ENCODE results near the gene USP28.

USP28 gene

DNA sequence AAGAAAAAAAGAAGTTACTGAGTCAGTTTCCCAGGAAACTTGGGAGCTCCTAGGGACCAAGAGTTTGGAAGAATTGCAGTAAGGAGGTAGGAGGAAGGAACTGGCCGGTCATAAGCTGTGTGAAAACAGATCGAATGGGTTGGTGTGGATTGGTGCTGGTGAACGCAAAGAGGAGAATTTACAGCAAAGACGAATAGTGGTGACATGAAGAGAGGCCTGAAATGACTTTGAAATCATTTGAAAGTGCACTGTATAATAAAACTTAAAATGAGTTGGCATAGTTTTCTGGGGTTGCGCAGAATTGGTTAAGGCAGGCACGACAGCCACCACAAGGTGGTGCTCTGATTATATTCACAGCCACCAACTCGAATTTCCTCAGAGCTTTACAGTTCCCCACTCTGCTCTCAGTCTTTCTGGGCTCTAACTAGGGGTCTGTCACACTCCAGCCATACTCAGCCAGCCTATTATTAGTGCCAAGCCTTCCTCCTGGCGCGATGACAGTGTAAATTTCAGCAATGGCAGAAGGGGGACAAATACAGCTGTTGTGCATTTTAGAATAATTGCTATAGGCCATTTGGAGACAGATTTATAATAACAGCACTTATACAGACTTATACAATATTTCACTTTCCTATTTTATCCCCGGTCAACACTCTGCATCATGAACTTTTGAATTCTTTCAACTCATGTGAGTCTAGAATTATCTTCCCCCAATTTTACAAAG lies 20.9 kb upstream of the USP28 start (continued):
- TF ChIP-seq, protein P1, sequence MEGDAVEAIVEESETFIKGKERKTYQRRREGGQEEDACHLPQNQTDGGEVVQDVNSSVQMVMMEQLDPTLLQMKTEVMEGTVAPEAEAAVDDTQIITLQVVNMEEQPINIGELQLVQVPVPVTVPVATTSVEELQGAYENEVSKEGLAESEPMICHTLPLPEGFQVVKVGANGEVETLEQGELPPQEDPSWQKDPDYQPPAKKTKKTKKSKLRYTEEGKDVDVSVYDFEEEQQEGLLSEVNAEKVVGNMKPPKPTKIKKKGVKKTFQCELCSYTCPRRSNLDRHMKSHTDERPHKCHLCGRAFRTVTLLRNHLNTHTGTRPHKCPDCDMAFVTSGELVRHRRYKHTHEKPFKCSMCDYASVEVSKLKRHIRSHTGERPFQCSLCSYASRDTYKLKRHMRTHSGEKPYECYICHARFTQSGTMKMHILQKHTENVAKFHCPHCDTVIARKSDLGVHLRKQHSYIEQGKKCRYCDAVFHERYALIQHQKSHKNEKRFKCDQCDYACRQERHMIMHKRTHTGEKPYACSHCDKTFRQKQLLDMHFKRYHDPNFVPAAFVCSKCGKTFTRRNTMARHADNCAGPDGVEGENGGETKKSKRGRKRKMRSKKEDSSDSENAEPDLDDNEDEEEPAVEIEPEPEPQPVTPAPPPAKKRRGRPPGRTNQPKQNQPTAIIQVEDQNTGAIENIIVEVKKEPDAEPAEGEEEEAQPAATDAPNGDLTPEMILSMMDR (tag by site-specific recombination; IDR thresholded peaks at IDR 0.05), result peak; percentile 59
- TF ChIP-seq ZBTB48 (tag by site-specific recombination; IDR thresholded peaks at IDR 0.05) (peak; percentile 22; the same call in 1 of the 2 replicates), ZNF837 (tag by site-specific recombination; IDR thresholded peaks at IDR 0.05) (no peak), ZNF2 (tag by site-specific recombination; IDR thresholded peaks at IDR 0.05) (peak; percentile 51; the same call in 1 of the 2 replicates), ZNF266 (tag by site-specific recombination; IDR thresholded peaks at IDR 0.05; ENCODE audit: low read depth) (no peak), ZBTB17 (tag by site-specific recombination; IDR thresholded peaks at IDR 0.05) (peak; percentile 89), ZNF114 (tag by site-specific recombination; IDR thresholded peaks at IDR 0.05) (no peak)

DNA sequence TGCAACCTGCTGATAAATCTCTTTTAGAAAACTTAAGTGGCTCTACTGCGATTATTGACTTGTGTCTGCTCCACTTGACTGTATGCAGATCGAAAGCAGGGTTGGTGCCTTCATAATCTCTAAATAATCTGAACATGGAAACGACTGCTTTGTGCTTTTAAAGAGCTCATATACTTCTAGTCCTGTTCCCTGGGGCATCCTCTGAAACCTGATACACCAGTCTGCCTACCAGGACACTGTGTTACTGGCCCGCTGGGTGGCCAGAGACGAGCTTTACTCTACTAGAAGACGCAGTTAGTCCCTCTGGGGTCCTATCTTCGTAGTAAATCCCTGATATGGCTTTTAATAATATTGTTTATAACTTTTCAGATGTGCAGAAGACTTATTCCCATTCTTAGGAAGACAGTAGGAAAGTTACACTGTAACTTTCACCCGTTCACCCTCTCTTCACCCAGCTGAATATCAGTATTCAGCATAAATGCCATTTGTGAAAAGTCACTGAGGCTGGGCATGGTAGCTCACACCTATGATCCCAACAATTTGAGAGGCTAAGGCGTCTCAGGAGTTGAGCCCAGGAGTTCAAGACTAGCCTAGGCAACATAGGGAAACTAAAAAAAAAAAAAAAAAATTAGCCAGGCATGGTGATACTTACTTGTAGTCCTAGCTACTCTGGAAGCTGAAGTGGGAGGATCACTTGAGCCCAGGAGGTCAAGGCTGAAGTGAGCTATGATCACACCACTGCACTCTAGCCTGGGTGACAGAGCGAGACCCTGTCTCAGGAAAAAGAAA lies 20.2 kb upstream of the USP28 start:
- Histone ChIP-seq H3K9me3 (ENCODE audit: control insufficient read depth, insufficient read depth, low read depth, low read length) (no peaks in the 10 kb centered on the region), H3K27ac (ENCODE audit: extremely low read depth, low read depth, low read length) (peak overlapping the region; percentile 2; the same call in 1 of the 2 replicates), H3K36me3 (ENCODE audit: control insufficient read depth in 2 of 2, insufficient read depth in 1 of 2, low read length in 2 of 2) (no peaks in the 10 kb centered on the region), H3K4me3 (ENCODE audit: low read depth, low read length) (no peak overlapping the region), H3K4me1 (ENCODE audit: control insufficient read depth, insufficient read depth, low read length) (no peaks in the 10 kb centered on the region; the same call in 1 of the 2 replicates)
- POLR2A ChIA-PET, result interaction anchor here (0.7 to 2.1 kb wide), 6 partner anchors 11 to 366 kb away, joined by 3 to 8 read pairs (median 4); partner anchors contain the start of genes HTR3A and USP28
- CTCF ChIA-PET, result interaction anchor here (0.6 to 5.4 kb wide), 42 partner anchors 10 to 593 kb away, joined by 3 to 138 read pairs (median 5); partner anchors contain the start of genes HTR3A, HTR3B and USP28
- TF ChIP-seq OSR2 (tag by site-specific recombination; IDR thresholded peaks at IDR 0.05) (peak; percentile 72), PRDM1 (tag by site-specific recombination; IDR thresholded peaks at IDR 0.05) (0 out of 2 replicates have a peak, but pooled peaks have one; percentile 29), TCF7L2 (IDR thresholded peaks at IDR 0.05; ENCODE audit: borderline replicate concordance, low read depth, low read length) (peak; percentile 62; the same call in 1 of the 2 replicates), FEZF1 (tag by site-specific recombination; IDR thresholded peaks at IDR 0.05) (peak; percentile 79), GLIS1 (tag by site-specific recombination; IDR thresholded peaks at IDR 0.05) (peak; percentile 21; the same call in 1 of the 2 replicates), ZNF121 (tag by site-specific recombination; IDR thresholded peaks at IDR 0.05) (0 out of 2 replicates have a peak, but pooled peaks have one; percentile 56), ZSCAN30 (tag by site-specific recombination; IDR thresholded peaks at IDR 0.05) (0 out of 2 replicates have a peak, but pooled peaks have one; percentile 13), IKZF3 (tag by site-specific recombination; IDR thresholded peaks at IDR 0.05) (peak; percentile 66; the same call in 1 of the 2 replicates), ZBTB20 (tag by site-specific recombination; IDR thresholded peaks at IDR 0.05) (peak; percentile 61; the same call in 1 of the 2 replicates), ZNF596 (tag by site-specific recombination; IDR thresholded peaks at IDR 0.05) (no peak), BCL11B (tag by site-specific recombination; IDR thresholded peaks at IDR 0.05; ENCODE audit: low read depth) (no peak), ZNF335 (tag by site-specific recombination; conservative IDR thresholded peaks at IDR 0.05) (peak; percentile 46)
- TF ChIP-seq, protein P2, sequence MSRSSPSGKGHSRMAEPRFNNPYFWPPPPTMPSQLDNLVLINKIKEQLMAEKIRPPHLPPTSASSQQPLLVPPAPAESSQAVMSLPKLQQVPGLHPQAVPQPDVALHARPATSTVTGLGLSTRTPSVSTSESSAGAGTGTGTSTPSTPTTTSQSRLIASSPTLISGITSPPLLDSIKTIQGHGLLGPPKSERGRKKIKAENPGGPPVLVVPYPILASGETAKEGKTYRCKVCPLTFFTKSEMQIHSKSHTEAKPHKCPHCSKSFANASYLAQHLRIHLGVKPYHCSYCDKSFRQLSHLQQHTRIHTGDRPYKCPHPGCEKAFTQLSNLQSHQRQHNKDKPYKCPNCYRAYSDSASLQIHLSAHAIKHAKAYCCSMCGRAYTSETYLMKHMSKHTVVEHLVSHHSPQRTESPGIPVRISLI (tag by site-specific recombination; IDR thresholded peaks at IDR 0.05), result peak; percentile 52; the same call in 1 of the 2 replicates
- TF ChIP-seq, protein P3, sequence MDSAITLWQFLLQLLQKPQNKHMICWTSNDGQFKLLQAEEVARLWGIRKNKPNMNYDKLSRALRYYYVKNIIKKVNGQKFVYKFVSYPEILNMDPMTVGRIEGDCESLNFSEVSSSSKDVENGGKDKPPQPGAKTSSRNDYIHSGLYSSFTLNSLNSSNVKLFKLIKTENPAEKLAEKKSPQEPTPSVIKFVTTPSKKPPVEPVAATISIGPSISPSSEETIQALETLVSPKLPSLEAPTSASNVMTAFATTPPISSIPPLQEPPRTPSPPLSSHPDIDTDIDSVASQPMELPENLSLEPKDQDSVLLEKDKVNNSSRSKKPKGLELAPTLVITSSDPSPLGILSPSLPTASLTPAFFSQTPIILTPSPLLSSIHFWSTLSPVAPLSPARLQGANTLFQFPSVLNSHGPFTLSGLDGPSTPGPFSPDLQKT (IDR thresholded peaks at IDR 0.05; ENCODE audit: borderline replicate concordance, low read depth, low read length), result no peak
- TF ChIP-seq, protein P4, sequence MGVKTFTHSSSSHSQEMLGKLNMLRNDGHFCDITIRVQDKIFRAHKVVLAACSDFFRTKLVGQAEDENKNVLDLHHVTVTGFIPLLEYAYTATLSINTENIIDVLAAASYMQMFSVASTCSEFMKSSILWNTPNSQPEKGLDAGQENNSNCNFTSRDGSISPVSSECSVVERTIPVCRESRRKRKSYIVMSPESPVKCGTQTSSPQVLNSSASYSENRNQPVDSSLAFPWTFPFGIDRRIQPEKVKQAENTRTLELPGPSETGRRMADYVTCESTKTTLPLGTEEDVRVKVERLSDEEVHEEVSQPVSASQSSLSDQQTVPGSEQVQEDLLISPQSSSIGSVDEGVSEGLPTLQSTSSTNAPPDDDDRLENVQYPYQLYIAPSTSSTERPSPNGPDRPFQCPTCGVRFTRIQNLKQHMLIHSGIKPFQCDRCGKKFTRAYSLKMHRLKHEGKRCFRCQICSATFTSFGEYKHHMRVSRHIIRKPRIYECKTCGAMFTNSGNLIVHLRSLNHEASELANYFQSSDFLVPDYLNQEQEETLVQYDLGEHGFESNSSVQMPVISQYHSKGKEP (tag by site-specific recombination; IDR thresholded peaks at IDR 0.05), result peak; percentile 48; the same call in 1 of the 2 replicates
- TF ChIP-seq, protein P5, sequence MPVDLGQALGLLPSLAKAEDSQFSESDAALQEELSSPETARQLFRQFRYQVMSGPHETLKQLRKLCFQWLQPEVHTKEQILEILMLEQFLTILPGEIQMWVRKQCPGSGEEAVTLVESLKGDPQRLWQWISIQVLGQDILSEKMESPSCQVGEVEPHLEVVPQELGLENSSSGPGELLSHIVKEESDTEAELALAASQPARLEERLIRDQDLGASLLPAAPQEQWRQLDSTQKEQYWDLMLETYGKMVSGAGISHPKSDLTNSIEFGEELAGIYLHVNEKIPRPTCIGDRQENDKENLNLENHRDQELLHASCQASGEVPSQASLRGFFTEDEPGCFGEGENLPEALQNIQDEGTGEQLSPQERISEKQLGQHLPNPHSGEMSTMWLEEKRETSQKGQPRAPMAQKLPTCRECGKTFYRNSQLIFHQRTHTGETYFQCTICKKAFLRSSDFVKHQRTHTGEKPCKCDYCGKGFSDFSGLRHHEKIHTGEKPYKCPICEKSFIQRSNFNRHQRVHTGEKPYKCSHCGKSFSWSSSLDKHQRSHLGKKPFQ (tag by site-specific recombination; IDR thresholded peaks at IDR 0.05), result 0 out of 2 replicates have a peak, but pooled peaks have one; percentile 59
- TF ChIP-seq, protein P6, sequence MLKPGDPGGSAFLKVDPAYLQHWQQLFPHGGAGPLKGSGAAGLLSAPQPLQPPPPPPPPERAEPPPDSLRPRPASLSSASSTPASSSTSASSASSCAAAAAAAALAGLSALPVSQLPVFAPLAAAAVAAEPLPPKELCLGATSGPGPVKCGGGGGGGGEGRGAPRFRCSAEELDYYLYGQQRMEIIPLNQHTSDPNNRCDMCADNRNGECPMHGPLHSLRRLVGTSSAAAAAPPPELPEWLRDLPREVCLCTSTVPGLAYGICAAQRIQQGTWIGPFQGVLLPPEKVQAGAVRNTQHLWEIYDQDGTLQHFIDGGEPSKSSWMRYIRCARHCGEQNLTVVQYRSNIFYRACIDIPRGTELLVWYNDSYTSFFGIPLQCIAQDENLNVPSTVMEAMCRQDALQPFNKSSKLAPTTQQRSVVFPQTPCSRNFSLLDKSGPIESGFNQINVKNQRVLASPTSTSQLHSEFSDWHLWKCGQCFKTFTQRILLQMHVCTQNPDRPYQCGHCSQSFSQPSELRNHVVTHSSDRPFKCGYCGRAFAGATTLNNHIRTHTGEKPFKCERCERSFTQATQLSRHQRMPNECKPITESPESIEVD (tag by site-specific recombination; IDR thresholded peaks at IDR 0.05), result peak; percentile 63
